OCI-LY7 (cell line): ENCODE data around the gene LRCOL1. TPM values are rescaled to one million over a fixed set of nuclear protein-coding genes. Genes with fewer than 3 reads are reported as not detected.

ENCODE experiments used
- BruUV-seq: library from RNA; stranded (reverse); fragments of 400-500 nt; replicated peaks from 2 replicates; lab custom pipeline; 2021; lab: Mats Ljungman, UMichigan
- CTCF ChIA-PET: fragments of 300-600 bp; sonication (Branson Sonifier 250); formaldehyde crosslinking; loops from one replicate; lab custom pipeline; 2022; ENCODE audit warnings: antibody characterized with exemption; ENCODE audit not compliant: unreplicated experiment; lab: Charles Lee
- POLR2A ChIA-PET: fragments of 300-600 bp; sonication (Branson Sonifier 250); formaldehyde crosslinking; loops from one replicate; lab custom pipeline; 2022; ENCODE audit warnings: antibody characterized with exemption; lab: Charles Lee
- DNase-seq: peaks from one replicate; pipeline ENCODE4 v3.0.0-alpha.2; 2015; ENCODE audit warnings: low spot score
- H2AFZ ChIP-seq: fragments of 200-600 bp; sonication (generic), shearing (Covaris generic); 2 replicates; pipeline ENCODE4 v1.6.1; 2014; ENCODE audit warnings: mild to moderate bottlenecking, antibody characterized with exemption, low read length, moderate library complexity
- H3K27ac ChIP-seq: fragments of 200-600 bp; sonication (generic); 2 replicates; pipeline ENCODE4 v1.5.1; 2014; ENCODE audit warnings: mixed run types, low read depth, mild to moderate bottlenecking, moderate library complexity, low read length, inconsistent platforms; ENCODE audit not compliant: poor library complexity, severe bottlenecking
- H3K36me3 ChIP-seq: fragments of 200-600 bp; sonication (generic); 2 replicates; pipeline ENCODE4 v1.6.1; 2014; ENCODE audit warnings: mild to moderate bottlenecking, antibody characterized with exemption, low read length, moderate library complexity, mixed read lengths; ENCODE audit not compliant: insufficient read depth
- H3K4me1 ChIP-seq: fragments of 200-600 bp; sonication (generic); 2 replicates; pipeline ENCODE4 v1.5.1; 2014; ENCODE audit warnings: mild to moderate bottlenecking, low read length; ENCODE audit not compliant: insufficient read depth, poor library complexity, severe bottlenecking
- H3K4me2 ChIP-seq: fragments of 200-600 bp; sonication (generic); 2 replicates; pipeline ENCODE4 v1.6.1; 2014; ENCODE audit warnings: mild to moderate bottlenecking, low read length
- H3K4me3 ChIP-seq: fragments of 200-600 bp; sonication (generic); 2 replicates; pipeline ENCODE4 v1.5.1; 2014; ENCODE audit warnings: mild to moderate bottlenecking, low read depth, low read length; ENCODE audit not compliant: poor library complexity, severe bottlenecking
- H3K79me2 ChIP-seq: fragments of 200-600 bp; sonication (generic); 2 replicates; pipeline ENCODE4 v1.6.1; 2016; ENCODE audit warnings: low read depth, mild to moderate bottlenecking, low read length, moderate library complexity, mixed read lengths; ENCODE audit not compliant: insufficient read depth
- H3K9me2 ChIP-seq: fragments of 200-600 bp; sonication (generic); 2 replicates; pipeline ENCODE4 v1.6.1; 2016; ENCODE audit warnings: mild to moderate bottlenecking, low read length, mixed read lengths; ENCODE audit not compliant: insufficient read depth
- H3K9me3 ChIP-seq: fragments of 200-600 bp; sonication (generic); 2 replicates; pipeline ENCODE4 v1.6.1; 2014; ENCODE audit warnings: mild to moderate bottlenecking, mixed run types, low read length, mixed read lengths
- H4K20me1 ChIP-seq: fragments of 200-600 bp; sonication (generic); 2 replicates; pipeline ENCODE4 v1.6.1; 2014; ENCODE audit warnings: mild to moderate bottlenecking, antibody characterized with exemption, low read length, moderate library complexity, mixed read lengths; ENCODE audit not compliant: insufficient read depth
- EZH2phosphoT487 ChIP-seq: fragments of 200-600 bp; sonication (generic); IDR thresholded peaks from 2 replicates; pipeline ENCODE4 v1.6.1; 2018; ENCODE audit warnings: low read depth, borderline replicate concordance, mild to moderate bottlenecking, mixed run types, antibody characterized with exemption, low read length, moderate library complexity, mixed read lengths
- intact Hi-C: fragments of 100-400 bp; cut with micrococcal nuclease; formaldehyde crosslinking; loops from one replicate; pipeline ENCODE4 v1.10.0; 2022; ENCODE audit not compliant: unreplicated experiment
- total RNA-seq, 2 experiments: library from RNA; depleted of rRNA in 1 of 2; stranded (reverse); fragments of >200 nt in 1 of 2; shearing (Covaris generic) in 1 of 2; gene quantifications; 2 replicates each; pipeline ENCODE4 v1.2.3, GENCODE V29; 2014 to 2022
- TF ChIP-seq, protein P1 (sequence below): fragments of 200-600 bp; sonication (generic); conservative IDR thresholded peaks from 2 replicates; pipeline ENCODE4 v1.5.1; 2014; ENCODE audit warnings: mild to moderate bottlenecking, antibody characterized with exemption, low read length, moderate library complexity, mixed read lengths

Gene LRCOL1
- total RNA-seq, 2 experiments from 2014 or later: not detected

DNA sequence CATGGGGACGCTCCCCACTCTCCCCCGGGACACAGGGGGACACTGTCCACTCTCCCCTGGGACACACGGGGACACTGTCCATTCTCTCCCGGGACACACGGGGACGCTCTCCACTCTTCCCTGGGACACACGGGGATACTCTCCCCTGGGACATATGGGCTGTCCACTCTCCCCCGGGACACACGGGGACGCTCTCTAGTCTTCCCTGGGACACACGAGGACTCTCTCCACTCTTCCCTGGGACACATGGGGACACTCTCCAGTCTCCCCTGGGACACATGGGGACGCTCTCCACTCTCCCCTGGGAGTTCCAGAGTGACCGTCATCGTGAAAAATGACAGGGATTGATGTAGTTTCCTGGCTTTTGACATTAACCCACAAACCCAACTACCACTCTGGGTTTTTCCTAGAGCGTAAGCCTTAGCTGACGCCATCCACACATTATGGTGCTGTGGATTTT, 5.2 kb upstream of the LRCOL1 start:
- no peaks in the 10 kb centered on the region for H4K20me1 ChIP-seq
- H3K9me3 ChIP-seq: peaks cover 20% of the 10 kb centered on the region; the same call in 1 of the 2 replicates
- no TSS peak for BruUV-seq
- POLR2A ChIA-PET: interaction anchor here (1.5 to 1.7 kb wide), 2 partner anchors 18 to 19 kb away, joined by 3 to 4 read pairs; no protein-coding TSS in a partner anchor
- no peak overlapping the region for H2AFZ ChIP-seq
- no peak for DNase-seq
- H3K36me3 ChIP-seq: no peaks in the 10 kb centered on the region
- TF ChIP-seq, protein P1, sequence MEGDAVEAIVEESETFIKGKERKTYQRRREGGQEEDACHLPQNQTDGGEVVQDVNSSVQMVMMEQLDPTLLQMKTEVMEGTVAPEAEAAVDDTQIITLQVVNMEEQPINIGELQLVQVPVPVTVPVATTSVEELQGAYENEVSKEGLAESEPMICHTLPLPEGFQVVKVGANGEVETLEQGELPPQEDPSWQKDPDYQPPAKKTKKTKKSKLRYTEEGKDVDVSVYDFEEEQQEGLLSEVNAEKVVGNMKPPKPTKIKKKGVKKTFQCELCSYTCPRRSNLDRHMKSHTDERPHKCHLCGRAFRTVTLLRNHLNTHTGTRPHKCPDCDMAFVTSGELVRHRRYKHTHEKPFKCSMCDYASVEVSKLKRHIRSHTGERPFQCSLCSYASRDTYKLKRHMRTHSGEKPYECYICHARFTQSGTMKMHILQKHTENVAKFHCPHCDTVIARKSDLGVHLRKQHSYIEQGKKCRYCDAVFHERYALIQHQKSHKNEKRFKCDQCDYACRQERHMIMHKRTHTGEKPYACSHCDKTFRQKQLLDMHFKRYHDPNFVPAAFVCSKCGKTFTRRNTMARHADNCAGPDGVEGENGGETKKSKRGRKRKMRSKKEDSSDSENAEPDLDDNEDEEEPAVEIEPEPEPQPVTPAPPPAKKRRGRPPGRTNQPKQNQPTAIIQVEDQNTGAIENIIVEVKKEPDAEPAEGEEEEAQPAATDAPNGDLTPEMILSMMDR: no peak
- TF ChIP-seq EZH2phosphoT487: no peak
- H3K4me1 ChIP-seq: peaks cover 9% of the 10 kb centered on the region
- intact Hi-C loops: loop anchor here (1.0 to 2.0 kb wide), 2 partner anchors 15 to 17 kb away; no protein-coding TSS in a partner anchor
- no peaks in the 10 kb centered on the region for H3K9me2 ChIP-seq
- H3K79me2 ChIP-seq: no peaks in the 10 kb centered on the region
- H3K27ac ChIP-seq: no peak overlapping the region
- CTCF ChIA-PET: no interaction called here
- H3K4me2 ChIP-seq: no peak overlapping the region
- H3K4me3 ChIP-seq: no peak overlapping the region

- Histone ChIP-seq H3K9me3 (peaks cover 20% of the 10 kb centered on the region; the same call in 1 of the 2 replicates), H3K27ac (no peak overlapping the region), H4K20me1 (no peaks in the 10 kb centered on the region), H3K9me2 (no peaks in the 10 kb centered on the region), H3K4me2 (no peak overlapping the region), H3K79me2 (no peaks in the 10 kb centered on the region), H3K36me3 (no peaks in the 10 kb centered on the region), H2AFZ (no peak overlapping the region), H3K4me3 (no peak overlapping the region), H3K4me1 (peaks cover 9% of the 10 kb centered on the region)
- ChIA-PET CTCF (interaction anchor here (0.6 to 0.9 kb wide), 2 partner anchors 22 to 200 kb away, joined by 3 to 4 read pairs; no protein-coding TSS in a partner anchor), POLR2A (interaction anchor here (0.9 to 1.5 kb wide), 2 partner anchors 19 to 20 kb away, joined by 3 read pairs; no protein-coding TSS in a partner anchor)
- DNase-seq: peak; percentile 84
- intact Hi-C loops: loop anchor here (1.0 to 2.0 kb wide), 2 partner anchors 15 to 18 kb away; no protein-coding TSS in a partner anchor
- BruUV-seq: no TSS peak
- no peak for TF ChIP-seq EZH2phosphoT487
- TF ChIP-seq, protein P1: peak; percentile 96
Measured at GRCh38 chr12:132614861-132615578, 4.6 kb upstream of the LRCOL1 start.

GRCh38 chr12:132614029-132614428, 3.6 kb upstream of the LRCOL1 start:
- Histone ChIP-seq H3K9me3 (peaks cover 20% of the 10 kb centered on the region; the same call in 1 of the 2 replicates), H3K4me2 (no peak overlapping the region), H4K20me1 (no peaks in the 10 kb centered on the region), H3K36me3 (no peaks in the 10 kb centered on the region), H3K79me2 (no peaks in the 10 kb centered on the region), H3K4me1 (peaks cover 9% of the 10 kb centered on the region), H3K4me3 (no peak overlapping the region), H3K9me2 (no peaks in the 10 kb centered on the region), H3K27ac (no peak overlapping the region), H2AFZ (no peak overlapping the region)
- ChIA-PET CTCF (no interaction called here), POLR2A (no interaction called here)
- intact Hi-C loops: loop anchor here (2.0 kb wide), 1 partner anchor 19 kb away; no protein-coding TSS in a partner anchor
- no peak for DNase-seq
- TF ChIP-seq EZH2phosphoT487: no peak
- TF ChIP-seq, protein P1: no peak
- BruUV-seq: no TSS peak
